Gastrocnemius medialis (tissue), 4 donors: ENCODE results near the gene ALPL.
"Not testable (repeated sequence)": the region's sequence is repeated elsewhere in the genome, so short reads cannot be mapped to it uniquely, and the experiment has no call there.

ENCODE experiments used
- CTCF ChIP-seq, 5 experiments: fragments of 450-650 bp in 3 of 5; fragments of 200-600 bp in 2 of 5; sonication (generic) in 2 of 5; IDR thresholded peaks in 4 of 5; conservative IDR thresholded peaks in 1 of 5; 1 replicate in 4 of 5; 2 replicates in 1 of 5; pipeline ENCODE4 v1.5.1; 2016 to 2019; ENCODE audit warnings: antibody characterized with exemption in 5 of 5, mild to moderate bottlenecking in 3 of 5, moderate library complexity in 3 of 5
- POLR2A ChIP-seq, 2 donors: fragments of 450-650 bp; IDR thresholded peaks; one replicate each; pipeline ENCODE4 v1.6.1; 2017; ENCODE audit warnings: antibody characterized with exemption in 2 of 2, mild to moderate bottlenecking in 2 of 2, moderate library complexity in 2 of 2

GRCh38 chr1:21519486-21520070 lies 10.4 kb downstream of the ALPL start:
- TF ChIP-seq CTCF (IDR thresholded peaks at IDR 0.05 in 4 of 5, conservative IDR thresholded peaks at IDR 0.05 in 1 of 5); POLR2A (IDR thresholded peaks at IDR 0.05): not testable (repeated sequence)
